Ascending aorta (tissue), 2 donors: ENCODE data around the gene KPNA4. TPM values are rescaled to one million over a fixed set of nuclear protein-coding genes. Genes with fewer than 3 reads are reported as not detected.

Experiments used
- DNase-seq, 2 donors: peaks; one replicate each; pipeline ENCODE4 v3.0.0-alpha.2; 2019; ENCODE audit warnings: low spot score in 2 of 2
- H3K27ac ChIP-seq, 2 donors: fragments of 200-600 bp; sonication (generic); one replicate each; pipeline ENCODE4 v1.5.1; 2016 to 2017; ENCODE audit warnings: mild to moderate bottlenecking in 1 of 2
- H3K27me3 ChIP-seq: fragments of 200-600 bp; sonication (generic); one replicate; pipeline ENCODE4 v1.5.1; 2017
- H3K36me3 ChIP-seq, 2 donors: fragments of 200-600 bp; sonication (generic); one replicate each; pipeline ENCODE4 v1.5.1; 2016
- H3K4me1 ChIP-seq, 2 donors: fragments of 200-600 bp; sonication (generic); one replicate each; pipeline ENCODE4 v1.5.1; 2016 to 2017; ENCODE audit warnings: mild to moderate bottlenecking in 1 of 2
- H3K4me3 ChIP-seq, 2 donors: fragments of 200-600 bp; sonication (generic); one replicate each; pipeline ENCODE4 v1.5.1; 2016 to 2017; ENCODE audit warnings: mild to moderate bottlenecking in 1 of 2
- H3K9me3 ChIP-seq, 2 donors: fragments of 200-600 bp; sonication (generic); one replicate each; pipeline ENCODE4 v1.5.1; 2016
- CTCF ChIP-seq, 3 experiments: fragments of 200-600 bp in 2 of 3; fragments of 450-650 bp in 1 of 3; sonication (generic) in 2 of 3; IDR thresholded peaks; one replicate each; pipeline ENCODE4 v1.5.1; 2016 to 2019; ENCODE audit warnings: antibody characterized with exemption in 3 of 3, mild to moderate bottlenecking in 1 of 3, moderate library complexity in 1 of 3
- intact Hi-C: fragments of 100-400 bp; cut with DNase I; formaldehyde crosslinking; loops from one replicate; pipeline ENCODE4 v1.15.1; 2023
- total RNA-seq: library from RNA; depleted of rRNA; stranded (reverse); fragments of >200 nt; gene quantifications from one replicate; pipeline ENCODE4 v1.1.0, GENCODE V29; 2016

Gene KPNA4
- total RNA-seq, 1 donor from 2014 or later, result 17.6 TPM

GRCh38 chr3:160449636-160450598 lies 115.5 kb downstream of the KPNA4 start, which contains the start of gene TRIM59:
Gene TRIM59 (minus strand): TSS chr3:160449786. CDS start chr3:160439183, 10,603 bp downstream.
- TF ChIP-seq CTCF (IDR thresholded peaks at IDR 0.05), result peak in 1 of 3 experiments; percentile 4
- intact Hi-C loops, result loop anchor here (1.0 to 2.0 kb wide), 2 partner anchors 51 to 115 kb away; partner anchors contain the start of genes IFT80, KPNA4 and SMC4
- Histone ChIP-seq H3K36me3 (no peaks in the 10 kb centered on the region), H3K27ac (peak within 1 kb of the TSS; percentile 75 to 78), H3K27me3 (no peaks in the 10 kb centered on the region), H3K4me3 (peak within 1 kb of the TSS; percentile 68 to 74), H3K4me1 (peaks cover 3 to 5% of the 10 kb centered on the region in 2 donors), H3K9me3 (no peaks in the 10 kb centered on the region)
- DNase-seq, result peak; percentile 85 to 94

GRCh38 chr3:160448845-160449635 lies 116.3 kb downstream of the KPNA4 start:
- Histone ChIP-seq H3K27me3 (no peaks in the 10 kb centered on the region), H3K4me3 (peak overlapping the region; percentile 68 to 74), H3K4me1 (peaks cover 3 to 5% of the 10 kb centered on the region in 2 donors), H3K36me3 (no peaks in the 10 kb centered on the region), H3K27ac (peak overlapping the region; percentile 75 to 78), H3K9me3 (no peaks in the 10 kb centered on the region)
- no peak for DNase-seq
- TF ChIP-seq CTCF (IDR thresholded peaks at IDR 0.05), result no peak
- intact Hi-C loops, result loop anchor here (1.0 to 2.0 kb wide), 2 partner anchors 50 to 116 kb away; partner anchors contain the start of genes IFT80, KPNA4 and SMC4

- no peak for TF ChIP-seq CTCF (IDR thresholded peaks at IDR 0.05)
- Histone ChIP-seq H3K4me1 (peaks cover 3 to 5% of the 10 kb centered on the region in 2 donors), H3K9me3 (no peaks in the 10 kb centered on the region), H3K27ac (no peak overlapping the region), H3K36me3 (no peaks in the 10 kb centered on the region), H3K27me3 (no peaks in the 10 kb centered on the region), H3K4me3 (peak overlapping the region in 1 of 2 donors; percentile 68)
- intact Hi-C loops, result no loop called here
- no peak for DNase-seq
Measured at GRCh38 chr3:160447544-160447943, 117.8 kb downstream of the KPNA4 start.

- Histone ChIP-seq H3K9me3 (no peaks in the 10 kb centered on the region), H3K36me3 (no peaks in the 10 kb centered on the region), H3K4me3 (no peak overlapping the region), H3K27ac (no peak overlapping the region), H3K27me3 (no peaks in the 10 kb centered on the region), H3K4me1 (peaks cover 3 to 5% of the 10 kb centered on the region in 2 donors)
- intact Hi-C loops, result no loop called here
- no peak for DNase-seq
- TF ChIP-seq CTCF (IDR thresholded peaks at IDR 0.05), result no peak
Measured at GRCh38 chr3:160446522-160447056, 118.8 kb downstream of the KPNA4 start.

GRCh38 chr3:160445854-160446253 lies 119.5 kb downstream of the KPNA4 start:
- Histone ChIP-seq H3K9me3 (no peaks in the 10 kb centered on the region), H3K4me3 (no peak overlapping the region), H3K27me3 (no peaks in the 10 kb centered on the region), H3K4me1 (peaks cover 3 to 5% of the 10 kb centered on the region in 2 donors), H3K27ac (no peak overlapping the region), H3K36me3 (no peaks in the 10 kb centered on the region)
- TF ChIP-seq CTCF (IDR thresholded peaks at IDR 0.05), result no peak
- DNase-seq, result no peak
- intact Hi-C loops, result no loop called here
